HL-60 (cell line): Measurements from ENCODE around the gene WRAP73.

Experiments used
- DNase-seq, 2 experiments: peaks; one replicate each; pipeline ENCODE4 v3.0.0-alpha.2; 2010 to 2020; ENCODE audit warnings: low read depth in 1 of 2, low spot score in 1 of 2
- H3K27ac ChIP-seq: fragments of 250-450 bp; sonication (Bioruptor Pico); replicated peaks from 2 replicates; pipeline ENCODE4 v1.5.1; 2020; ENCODE audit warnings: mild to moderate bottlenecking, moderate library complexity
- H3K27me3 ChIP-seq: fragments of 250-450 bp; sonication (Bioruptor Pico); 2 replicates; pipeline ENCODE4 v1.5.1; 2021; ENCODE audit warnings: mild to moderate bottlenecking, moderate library complexity; ENCODE audit not compliant: insufficient read depth, poor library complexity, severe bottlenecking
- H3K4me3 ChIP-seq: replicated peaks from 2 replicates; pipeline ENCODE4 v1.5.1; 2011; ENCODE audit warnings: mild to moderate bottlenecking, control low read depth, low read length; ENCODE audit not compliant: insufficient read depth
- GABPA ChIP-seq: IDR thresholded peaks from 2 replicates; pipeline ENCODE4 v1.6.1; 2012; ENCODE audit warnings: low read depth
- POLR2AphosphoS5 ChIP-seq: IDR thresholded peaks from 2 replicates; pipeline ENCODE4 v1.6.1; 2012; ENCODE audit warnings: low read depth
- SPI1 ChIP-seq: IDR thresholded peaks from 2 replicates; pipeline ENCODE4 v1.6.1; 2012; ENCODE audit warnings: low read depth, mild to moderate bottlenecking, borderline replicate concordance
- TF ChIP-seq, protein P1 (sequence below): IDR thresholded peaks from one replicate; pipeline ENCODE4 v1.5.1; 2011; ENCODE audit warnings: low read length, control low read depth, inconsistent platforms; ENCODE audit not compliant: insufficient read depth
- TF ChIP-seq, protein P2 (sequence below): IDR thresholded peaks from 2 replicates; pipeline ENCODE4 v1.6.1; 2012; ENCODE audit warnings: low read depth; ENCODE audit not compliant: insufficient replicate concordance

Gene WRAP73

GRCh38 chr1:3659093-3659492 lies 9.2 kb upstream of the WRAP73 start:
- Histone ChIP-seq H3K4me3 (no peak overlapping the region), H3K27me3 (peaks cover 26% of the 10 kb centered on the region), H3K27ac (no peak overlapping the region)
- TF ChIP-seq, protein P1, sequence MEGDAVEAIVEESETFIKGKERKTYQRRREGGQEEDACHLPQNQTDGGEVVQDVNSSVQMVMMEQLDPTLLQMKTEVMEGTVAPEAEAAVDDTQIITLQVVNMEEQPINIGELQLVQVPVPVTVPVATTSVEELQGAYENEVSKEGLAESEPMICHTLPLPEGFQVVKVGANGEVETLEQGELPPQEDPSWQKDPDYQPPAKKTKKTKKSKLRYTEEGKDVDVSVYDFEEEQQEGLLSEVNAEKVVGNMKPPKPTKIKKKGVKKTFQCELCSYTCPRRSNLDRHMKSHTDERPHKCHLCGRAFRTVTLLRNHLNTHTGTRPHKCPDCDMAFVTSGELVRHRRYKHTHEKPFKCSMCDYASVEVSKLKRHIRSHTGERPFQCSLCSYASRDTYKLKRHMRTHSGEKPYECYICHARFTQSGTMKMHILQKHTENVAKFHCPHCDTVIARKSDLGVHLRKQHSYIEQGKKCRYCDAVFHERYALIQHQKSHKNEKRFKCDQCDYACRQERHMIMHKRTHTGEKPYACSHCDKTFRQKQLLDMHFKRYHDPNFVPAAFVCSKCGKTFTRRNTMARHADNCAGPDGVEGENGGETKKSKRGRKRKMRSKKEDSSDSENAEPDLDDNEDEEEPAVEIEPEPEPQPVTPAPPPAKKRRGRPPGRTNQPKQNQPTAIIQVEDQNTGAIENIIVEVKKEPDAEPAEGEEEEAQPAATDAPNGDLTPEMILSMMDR, result no peak
- TF ChIP-seq, protein P2, sequence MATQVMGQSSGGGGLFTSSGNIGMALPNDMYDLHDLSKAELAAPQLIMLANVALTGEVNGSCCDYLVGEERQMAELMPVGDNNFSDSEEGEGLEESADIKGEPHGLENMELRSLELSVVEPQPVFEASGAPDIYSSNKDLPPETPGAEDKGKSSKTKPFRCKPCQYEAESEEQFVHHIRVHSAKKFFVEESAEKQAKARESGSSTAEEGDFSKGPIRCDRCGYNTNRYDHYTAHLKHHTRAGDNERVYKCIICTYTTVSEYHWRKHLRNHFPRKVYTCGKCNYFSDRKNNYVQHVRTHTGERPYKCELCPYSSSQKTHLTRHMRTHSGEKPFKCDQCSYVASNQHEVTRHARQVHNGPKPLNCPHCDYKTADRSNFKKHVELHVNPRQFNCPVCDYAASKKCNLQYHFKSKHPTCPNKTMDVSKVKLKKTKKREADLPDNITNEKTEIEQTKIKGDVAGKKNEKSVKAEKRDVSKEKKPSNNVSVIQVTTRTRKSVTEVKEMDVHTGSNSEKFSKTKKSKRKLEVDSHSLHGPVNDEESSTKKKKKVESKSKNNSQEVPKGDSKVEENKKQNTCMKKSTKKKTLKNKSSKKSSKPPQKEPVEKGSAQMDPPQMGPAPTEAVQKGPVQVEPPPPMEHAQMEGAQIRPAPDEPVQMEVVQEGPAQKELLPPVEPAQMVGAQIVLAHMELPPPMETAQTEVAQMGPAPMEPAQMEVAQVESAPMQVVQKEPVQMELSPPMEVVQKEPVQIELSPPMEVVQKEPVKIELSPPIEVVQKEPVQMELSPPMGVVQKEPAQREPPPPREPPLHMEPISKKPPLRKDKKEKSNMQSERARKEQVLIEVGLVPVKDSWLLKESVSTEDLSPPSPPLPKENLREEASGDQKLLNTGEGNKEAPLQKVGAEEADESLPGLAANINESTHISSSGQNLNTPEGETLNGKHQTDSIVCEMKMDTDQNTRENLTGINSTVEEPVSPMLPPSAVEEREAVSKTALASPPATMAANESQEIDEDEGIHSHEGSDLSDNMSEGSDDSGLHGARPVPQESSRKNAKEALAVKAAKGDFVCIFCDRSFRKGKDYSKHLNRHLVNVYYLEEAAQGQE, result no peak
- TF ChIP-seq GABPA, result no peak
- no peak for TF ChIP-seq POLR2AphosphoS5
- no peak for DNase-seq

GRCh38 chr1:3658231-3658615 lies 8.3 kb upstream of the WRAP73 start:
- Histone ChIP-seq H3K27ac (no peak overlapping the region), H3K27me3 (peaks cover 35% of the 10 kb centered on the region), H3K4me3 (no peak overlapping the region)
- no peak for DNase-seq
- TF ChIP-seq, protein P1, result no peak
- TF ChIP-seq, protein P2, result no peak
- TF ChIP-seq GABPA (no peak), SPI1 (no peak), POLR2AphosphoS5 (no peak)

- TF ChIP-seq POLR2AphosphoS5, result no peak
- no peak for TF ChIP-seq GABPA
- TF ChIP-seq, protein P2, result no peak
- TF ChIP-seq SPI1, result no peak
- TF ChIP-seq, protein P1, result no peak
- no peak overlapping the region for H3K4me3 ChIP-seq
- no peak for DNase-seq
- H3K27ac ChIP-seq, result no peak overlapping the region
- H3K27me3 ChIP-seq, result peaks cover 40% of the 10 kb centered on the region
These were observed 7.8 kb upstream of the WRAP73 start for GRCh38 chr1:3657578-3658230.
